Measurements from ENCODE around the gene LYST.

DNA sequence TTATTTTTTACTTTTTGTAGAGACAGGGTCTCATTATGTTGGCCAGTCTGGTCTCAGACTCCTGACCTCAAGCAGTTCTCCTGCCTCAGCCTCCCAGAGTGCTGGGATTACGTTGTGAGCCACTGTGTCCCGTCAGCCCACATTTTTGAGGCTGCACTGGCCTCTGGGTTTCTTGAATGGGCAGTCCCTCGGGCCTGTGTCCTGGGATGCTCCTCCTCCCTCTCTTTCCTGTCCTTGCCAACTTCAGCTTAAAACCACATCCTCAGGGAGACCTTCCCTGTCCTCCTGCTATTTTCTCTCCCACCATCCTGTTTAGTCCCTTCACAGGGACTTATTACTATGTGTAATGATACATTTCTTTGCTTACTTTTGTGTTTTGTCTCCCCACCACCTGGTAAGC, 31.4 kb upstream of the LYST start:
- TF ChIP-seq CTCF (IDR thresholded peaks at IDR 0.05) (no peak), EP300 (IDR thresholded peaks at IDR 0.05; ENCODE audit: low read depth) (no peak), POLR2A (IDR thresholded peaks at IDR 0.05) (no peak), POLR2AphosphoS5 (IDR thresholded peaks at IDR 0.05) (no peak)
